Measurements from ENCODE around the gene NEK2. TPM values are rescaled to one million over a fixed set of nuclear protein-coding genes. Genes with fewer than 3 reads are reported as not detected.

Gene NEK2
- total and polyA plus RNA-seq, 2 of the 13 experiments (the other 11 are each of a cell fraction or from before 2014, with no cell fraction given) = 10.9 to 40.8 TPM

DNA sequence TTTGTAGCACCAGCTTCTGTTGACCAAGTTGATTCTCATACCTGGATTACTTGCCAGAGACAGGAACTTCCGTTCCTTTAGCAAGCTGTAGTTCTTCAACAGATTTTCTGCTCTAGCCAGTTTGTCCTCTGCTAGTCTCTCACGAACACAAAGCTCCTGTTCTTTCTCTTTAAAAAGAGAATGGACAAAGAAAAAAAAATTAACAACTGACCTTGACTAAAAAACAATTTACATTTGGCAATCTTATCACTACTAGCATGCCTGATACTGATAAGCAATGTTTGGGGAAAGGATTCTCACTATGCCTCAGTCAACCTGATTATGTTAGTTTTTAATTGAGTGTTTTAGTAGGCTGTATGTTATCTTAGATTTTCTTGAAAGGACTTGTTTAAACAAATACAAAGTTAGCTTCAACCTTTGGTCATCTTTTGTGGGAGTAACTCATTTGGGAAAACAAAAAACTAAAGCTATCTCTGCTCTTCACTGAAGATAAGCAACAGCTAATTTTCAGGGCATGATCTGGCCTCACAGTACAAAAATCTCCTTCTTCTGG lies 8.3 kb downstream of the NEK2 start (continued):
- TF ChIP-seq, protein P1, sequence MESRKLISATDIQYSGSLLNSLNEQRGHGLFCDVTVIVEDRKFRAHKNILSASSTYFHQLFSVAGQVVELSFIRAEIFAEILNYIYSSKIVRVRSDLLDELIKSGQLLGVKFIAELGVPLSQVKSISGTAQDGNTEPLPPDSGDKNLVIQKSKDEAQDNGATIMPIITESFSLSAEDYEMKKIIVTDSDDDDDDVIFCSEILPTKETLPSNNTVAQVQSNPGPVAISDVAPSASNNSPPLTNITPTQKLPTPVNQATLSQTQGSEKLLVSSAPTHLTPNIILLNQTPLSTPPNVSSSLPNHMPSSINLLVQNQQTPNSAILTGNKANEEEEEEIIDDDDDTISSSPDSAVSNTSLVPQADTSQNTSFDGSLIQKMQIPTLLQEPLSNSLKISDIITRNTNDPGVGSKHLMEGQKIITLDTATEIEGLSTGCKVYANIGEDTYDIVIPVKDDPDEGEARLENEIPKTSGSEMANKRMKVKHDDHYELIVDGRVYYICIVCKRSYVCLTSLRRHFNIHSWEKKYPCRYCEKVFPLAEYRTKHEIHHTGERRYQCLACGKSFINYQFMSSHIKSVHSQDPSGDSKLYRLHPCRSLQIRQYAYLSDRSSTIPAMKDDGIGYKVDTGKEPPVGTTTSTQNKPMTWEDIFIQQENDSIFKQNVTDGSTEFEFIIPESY (CRISPR knock-in tag; IDR thresholded peaks at IDR 0.05) = no peak
- TF ChIP-seq RCOR2 (CRISPR knock-in tag; IDR thresholded peaks at IDR 0.05) (peak; percentile 95), ZNF101 (CRISPR knock-in tag; IDR thresholded peaks at IDR 0.05; ENCODE audit: borderline replicate concordance, low read depth) (no peak), BHLHE40 (IDR thresholded peaks at IDR 0.05; ENCODE audit: low read length) (no peak), IKZF1 (IDR thresholded peaks at IDR 0.05) (no peak), ZBTB38 (CRISPR knock-in tag; IDR thresholded peaks at IDR 0.05) (no peak), CBX5 (CRISPR knock-in tag; IDR thresholded peaks at IDR 0.05; ENCODE audit: borderline replicate concordance) (no peak), ZNF782 (CRISPR knock-in tag; IDR thresholded peaks at IDR 0.05; ENCODE audit: borderline replicate concordance) (no peak), KLF11 (CRISPR knock-in tag; IDR thresholded peaks at IDR 0.05) (no peak), ZNF652 (CRISPR knock-in tag; IDR thresholded peaks at IDR 0.05; ENCODE audit: borderline replicate concordance, low read depth) (no peak)
- TF ChIP-seq, protein P2, sequence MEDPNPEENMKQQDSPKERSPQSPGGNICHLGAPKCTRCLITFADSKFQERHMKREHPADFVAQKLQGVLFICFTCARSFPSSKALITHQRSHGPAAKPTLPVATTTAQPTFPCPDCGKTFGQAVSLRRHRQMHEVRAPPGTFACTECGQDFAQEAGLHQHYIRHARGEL (CRISPR knock-in tag; IDR thresholded peaks at IDR 0.05) = no peak
- TF ChIP-seq, protein P3, sequence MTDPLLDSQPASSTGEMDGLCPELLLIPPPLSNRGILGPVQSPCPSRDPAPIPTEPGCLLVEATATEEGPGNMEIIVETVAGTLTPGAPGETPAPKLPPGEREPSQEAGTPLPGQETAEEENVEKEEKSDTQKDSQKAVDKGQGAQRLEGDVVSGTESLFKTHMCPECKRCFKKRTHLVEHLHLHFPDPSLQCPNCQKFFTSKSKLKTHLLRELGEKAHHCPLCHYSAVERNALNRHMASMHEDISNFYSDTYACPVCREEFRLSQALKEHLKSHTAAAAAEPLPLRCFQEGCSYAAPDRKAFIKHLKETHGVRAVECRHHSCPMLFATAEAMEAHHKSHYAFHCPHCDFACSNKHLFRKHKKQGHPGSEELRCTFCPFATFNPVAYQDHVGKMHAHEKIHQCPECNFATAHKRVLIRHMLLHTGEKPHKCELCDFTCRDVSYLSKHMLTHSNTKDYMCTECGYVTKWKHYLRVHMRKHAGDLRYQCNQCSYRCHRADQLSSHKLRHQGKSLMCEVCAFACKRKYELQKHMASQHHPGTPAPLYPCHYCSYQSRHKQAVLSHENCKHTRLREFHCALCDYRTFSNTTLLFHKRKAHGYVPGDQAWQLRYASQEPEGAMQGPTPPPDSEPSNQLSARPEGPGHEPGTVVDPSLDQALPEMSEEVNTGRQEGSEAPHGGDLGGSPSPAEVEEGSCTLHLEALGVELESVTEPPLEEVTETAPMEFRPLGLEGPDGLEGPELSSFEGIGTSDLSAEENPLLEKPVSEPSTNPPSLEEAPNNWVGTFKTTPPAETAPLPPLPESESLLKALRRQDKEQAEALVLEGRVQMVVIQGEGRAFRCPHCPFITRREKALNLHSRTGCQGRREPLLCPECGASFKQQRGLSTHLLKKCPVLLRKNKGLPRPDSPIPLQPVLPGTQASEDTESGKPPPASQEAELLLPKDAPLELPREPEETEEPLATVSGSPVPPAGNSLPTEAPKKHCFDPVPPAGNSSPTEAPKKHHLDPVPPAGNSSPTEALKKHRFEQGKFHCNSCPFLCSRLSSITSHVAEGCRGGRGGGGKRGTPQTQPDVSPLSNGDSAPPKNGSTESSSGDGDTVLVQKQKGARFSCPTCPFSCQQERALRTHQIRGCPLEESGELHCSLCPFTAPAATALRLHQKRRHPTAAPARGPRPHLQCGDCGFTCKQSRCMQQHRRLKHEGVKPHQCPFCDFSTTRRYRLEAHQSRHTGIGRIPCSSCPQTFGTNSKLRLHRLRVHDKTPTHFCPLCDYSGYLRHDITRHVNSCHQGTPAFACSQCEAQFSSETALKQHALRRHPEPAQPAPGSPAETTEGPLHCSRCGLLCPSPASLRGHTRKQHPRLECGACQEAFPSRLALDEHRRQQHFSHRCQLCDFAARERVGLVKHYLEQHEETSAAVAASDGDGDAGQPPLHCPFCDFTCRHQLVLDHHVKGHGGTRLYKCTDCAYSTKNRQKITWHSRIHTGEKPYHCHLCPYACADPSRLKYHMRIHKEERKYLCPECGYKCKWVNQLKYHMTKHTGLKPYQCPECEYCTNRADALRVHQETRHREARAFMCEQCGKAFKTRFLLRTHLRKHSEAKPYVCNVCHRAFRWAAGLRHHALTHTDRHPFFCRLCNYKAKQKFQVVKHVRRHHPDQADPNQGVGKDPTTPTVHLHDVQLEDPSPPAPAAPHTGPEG (CRISPR knock-in tag; IDR thresholded peaks at IDR 0.05) = no peak
- TF ChIP-seq, protein P4, sequence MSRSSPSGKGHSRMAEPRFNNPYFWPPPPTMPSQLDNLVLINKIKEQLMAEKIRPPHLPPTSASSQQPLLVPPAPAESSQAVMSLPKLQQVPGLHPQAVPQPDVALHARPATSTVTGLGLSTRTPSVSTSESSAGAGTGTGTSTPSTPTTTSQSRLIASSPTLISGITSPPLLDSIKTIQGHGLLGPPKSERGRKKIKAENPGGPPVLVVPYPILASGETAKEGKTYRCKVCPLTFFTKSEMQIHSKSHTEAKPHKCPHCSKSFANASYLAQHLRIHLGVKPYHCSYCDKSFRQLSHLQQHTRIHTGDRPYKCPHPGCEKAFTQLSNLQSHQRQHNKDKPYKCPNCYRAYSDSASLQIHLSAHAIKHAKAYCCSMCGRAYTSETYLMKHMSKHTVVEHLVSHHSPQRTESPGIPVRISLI (CRISPR knock-in tag; IDR thresholded peaks at IDR 0.05; ENCODE audit: borderline replicate concordance) = peak; percentile 98
- TF ChIP-seq, protein P5, sequence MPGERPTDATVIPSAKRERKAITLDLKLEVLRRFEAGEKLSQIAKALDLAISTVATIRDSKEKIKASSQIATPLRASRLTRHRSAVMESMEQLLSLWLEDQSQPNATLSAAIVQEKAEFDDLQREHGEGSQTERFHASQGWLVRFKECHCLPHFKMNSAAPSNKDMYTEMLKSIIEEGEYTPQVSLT (CRISPR knock-in tag; IDR thresholded peaks at IDR 0.05; ENCODE audit: borderline replicate concordance, low read depth) = no peak
- TF ChIP-seq, protein P6, sequence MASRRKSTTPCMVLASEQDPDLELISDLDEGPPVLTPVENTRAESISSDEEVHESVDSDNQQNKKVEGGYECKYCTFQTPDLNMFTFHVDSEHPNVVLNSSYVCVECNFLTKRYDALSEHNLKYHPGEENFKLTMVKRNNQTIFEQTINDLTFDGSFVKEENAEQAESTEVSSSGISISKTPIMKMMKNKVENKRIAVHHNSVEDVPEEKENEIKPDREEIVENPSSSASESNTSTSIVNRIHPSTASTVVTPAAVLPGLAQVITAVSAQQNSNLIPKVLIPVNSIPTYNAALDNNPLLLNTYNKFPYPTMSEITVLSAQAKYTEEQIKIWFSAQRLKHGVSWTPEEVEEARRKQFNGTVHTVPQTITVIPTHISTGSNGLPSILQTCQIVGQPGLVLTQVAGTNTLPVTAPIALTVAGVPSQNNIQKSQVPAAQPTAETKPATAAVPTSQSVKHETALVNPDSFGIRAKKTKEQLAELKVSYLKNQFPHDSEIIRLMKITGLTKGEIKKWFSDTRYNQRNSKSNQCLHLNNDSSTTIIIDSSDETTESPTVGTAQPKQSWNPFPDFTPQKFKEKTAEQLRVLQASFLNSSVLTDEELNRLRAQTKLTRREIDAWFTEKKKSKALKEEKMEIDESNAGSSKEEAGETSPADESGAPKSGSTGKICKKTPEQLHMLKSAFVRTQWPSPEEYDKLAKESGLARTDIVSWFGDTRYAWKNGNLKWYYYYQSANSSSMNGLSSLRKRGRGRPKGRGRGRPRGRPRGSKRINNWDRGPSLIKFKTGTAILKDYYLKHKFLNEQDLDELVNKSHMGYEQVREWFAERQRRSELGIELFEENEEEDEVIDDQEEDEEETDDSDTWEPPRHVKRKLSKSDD (CRISPR knock-in tag; IDR thresholded peaks at IDR 0.05; ENCODE audit: low read depth) = no peak

Measured in HepG2 (cell line).